ENCODE data around the gene STKLD1. TPM values are rescaled to one million over a fixed set of nuclear protein-coding genes. Genes with fewer than 3 reads are reported as not detected.
A peak's percentile ranks its signal among the peaks of the same experiment; 100 is the strongest.

The STKLD1 gene
- total and polyA plus RNA-seq, 4 donors, result 1.4 to 3.5 TPM; not detected in 2

DNA sequence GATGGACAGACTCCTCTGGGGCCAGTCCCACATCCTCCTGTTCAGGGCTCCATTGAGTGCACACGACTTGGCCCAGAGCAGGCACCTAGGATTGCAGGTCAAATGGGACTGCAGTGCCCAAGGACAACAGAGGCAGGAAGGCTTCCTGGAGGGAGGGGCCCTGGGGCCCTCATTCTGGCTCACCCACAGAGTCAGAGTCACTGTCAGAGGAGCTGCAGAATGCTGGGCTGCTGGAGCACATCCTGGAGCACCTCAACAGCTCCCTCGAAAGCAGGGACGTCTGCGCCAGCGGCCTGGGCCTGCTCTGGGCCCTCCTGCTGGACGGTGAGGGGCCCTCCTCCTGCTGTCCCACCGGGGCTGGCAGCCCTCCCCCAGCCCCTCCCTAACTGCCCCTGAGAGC lies 26.5 kb downstream of the STKLD1 start:
- H3K4me1 ChIP-seq (ENCODE audit: control insufficient read depth in 1 of 2, insufficient read depth in 2 of 2, low read length in 2 of 2), result no peaks in the 10 kb centered on the region
- no peak for DNase-seq

DNA sequence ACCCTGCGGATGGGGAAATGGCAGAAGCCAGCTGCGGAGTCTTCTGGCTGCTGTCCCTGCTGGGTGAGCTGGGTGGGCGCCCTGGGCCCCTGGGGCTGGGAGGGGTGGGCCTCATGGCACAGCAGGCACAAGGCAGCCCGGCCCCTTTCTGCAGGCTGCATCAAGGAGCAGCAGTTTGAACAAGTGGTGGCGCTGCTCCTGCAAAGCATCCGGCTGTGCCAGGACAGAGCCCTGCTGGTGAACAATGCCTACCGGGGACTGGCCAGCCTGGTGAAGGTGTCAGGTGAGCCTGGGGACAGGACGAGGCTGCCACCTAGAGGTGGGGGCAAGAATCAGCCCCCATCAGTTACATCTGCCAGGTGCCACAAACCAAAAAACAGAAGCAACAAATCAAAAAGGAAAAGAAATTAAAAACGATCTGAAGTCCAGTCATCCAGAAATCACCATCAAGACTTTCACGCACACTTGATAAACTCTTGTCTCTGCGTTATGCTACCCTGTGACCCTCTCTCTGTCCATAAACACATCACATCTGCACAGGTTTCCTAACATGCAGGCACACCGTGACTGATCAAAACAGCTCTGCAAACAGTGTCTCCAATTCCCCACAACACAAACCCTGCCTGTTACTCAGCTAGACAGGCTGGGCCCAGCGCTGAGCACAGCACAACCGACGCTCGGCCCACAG lies 27.7 kb downstream of the STKLD1 start:
- DNase-seq (no peak), ATAC-seq (ENCODE audit: low FRiP score) (no peak)
- Histone ChIP-seq H3K9me3 (ENCODE audit: control insufficient read depth, low read length) (no peaks in the 10 kb centered on the region), H3K27ac (ENCODE audit: low read depth in 1 of 2, low read length in 2 of 2) (no peak overlapping the region), H3K27me3 (ENCODE audit: control insufficient read depth in 1 of 2, insufficient read depth in 2 of 2, low read length in 1 of 2) (no peaks in the 10 kb centered on the region), H3K36me3 (ENCODE audit: control insufficient read depth in 1 of 2, insufficient read depth in 2 of 2, low read length in 1 of 2) (peaks cover 0 to 2% of the 10 kb centered on the region in 2 donors), H3K4me3 (ENCODE audit: low read length in 2 of 2) (no peak overlapping the region), H3K4me1 (ENCODE audit: control insufficient read depth in 1 of 2, insufficient read depth in 2 of 2, low read length in 2 of 2) (no peaks in the 10 kb centered on the region)
- intact Hi-C loops (cut with DNase I), result no loop called here
- WGBS, 2 donors, result 74 to 79% methylated on average over 15 to 16 of the region's 16 CpGs

More for the DNA sequence above, 26.5 kb downstream of the STKLD1 start:
- no peak for ATAC-seq (ENCODE audit: low FRiP score)
- Histone ChIP-seq H3K27ac (ENCODE audit: low read depth in 1 of 2, low read length in 2 of 2) (no peak overlapping the region), H3K27me3 (ENCODE audit: control insufficient read depth in 1 of 2, insufficient read depth in 2 of 2, low read length in 1 of 2) (no peaks in the 10 kb centered on the region), H3K4me3 (ENCODE audit: low read length in 2 of 2) (no peak overlapping the region), H3K9me3 (ENCODE audit: control insufficient read depth, low read length) (no peaks in the 10 kb centered on the region), H3K36me3 (ENCODE audit: control insufficient read depth in 1 of 2, insufficient read depth in 2 of 2, low read length in 1 of 2) (peaks cover 0 to 1% of the 10 kb centered on the region in 2 donors)
- intact Hi-C loops (cut with DNase I), result no loop called here
- WGBS, 2 donors, result 69 to 74% methylated on average over 7 of the region's 7 CpGs

DNA sequence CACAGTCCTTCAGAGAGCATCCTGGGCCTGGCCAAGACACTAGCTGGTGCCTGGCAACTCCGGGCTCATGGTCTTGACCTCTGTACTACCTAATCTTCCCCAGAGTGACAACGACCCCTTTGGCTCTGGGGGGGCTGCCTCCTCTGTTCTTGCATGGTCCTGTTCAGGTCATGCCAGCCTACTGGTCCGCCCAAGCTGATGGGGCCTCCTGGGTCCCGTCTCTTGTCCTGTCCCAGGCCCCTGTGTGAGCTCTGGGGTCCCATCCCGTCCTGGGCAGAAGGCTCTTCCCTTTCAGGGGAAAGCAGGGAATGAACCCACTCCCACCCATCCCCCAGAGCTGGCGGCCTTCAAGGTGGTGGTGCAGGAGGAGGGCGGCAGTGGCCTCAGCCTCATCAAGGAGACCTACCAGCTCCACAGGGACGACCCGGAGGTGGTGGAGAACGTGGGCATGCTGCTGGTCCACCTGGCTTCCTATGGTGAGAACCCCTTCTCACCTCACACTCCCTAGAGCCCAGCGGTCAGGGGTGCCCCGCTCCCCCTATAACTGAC lies 28.4 kb downstream of the STKLD1 start:
- 84 to 85% methylated on average over 12 of the region's 12 CpGs for WGBS, 2 donors
- Histone ChIP-seq H3K4me3 (ENCODE audit: low read length in 2 of 2) (no peak overlapping the region), H3K9me3 (ENCODE audit: control insufficient read depth, low read length) (no peaks in the 10 kb centered on the region), H3K27me3 (ENCODE audit: control insufficient read depth in 1 of 2, insufficient read depth in 2 of 2, low read length in 1 of 2) (no peaks in the 10 kb centered on the region), H3K27ac (ENCODE audit: low read depth in 1 of 2, low read length in 2 of 2) (no peak overlapping the region), H3K4me1 (ENCODE audit: control insufficient read depth in 1 of 2, insufficient read depth in 2 of 2, low read length in 2 of 2) (no peaks in the 10 kb centered on the region), H3K36me3 (ENCODE audit: control insufficient read depth in 1 of 2, insufficient read depth in 2 of 2, low read length in 1 of 2) (peaks cover 0 to 2% of the 10 kb centered on the region in 2 donors)
- DNase-seq (no peak), ATAC-seq (ENCODE audit: low FRiP score) (no peak)
- intact Hi-C loops (cut with DNase I), result no loop called here

DNA sequence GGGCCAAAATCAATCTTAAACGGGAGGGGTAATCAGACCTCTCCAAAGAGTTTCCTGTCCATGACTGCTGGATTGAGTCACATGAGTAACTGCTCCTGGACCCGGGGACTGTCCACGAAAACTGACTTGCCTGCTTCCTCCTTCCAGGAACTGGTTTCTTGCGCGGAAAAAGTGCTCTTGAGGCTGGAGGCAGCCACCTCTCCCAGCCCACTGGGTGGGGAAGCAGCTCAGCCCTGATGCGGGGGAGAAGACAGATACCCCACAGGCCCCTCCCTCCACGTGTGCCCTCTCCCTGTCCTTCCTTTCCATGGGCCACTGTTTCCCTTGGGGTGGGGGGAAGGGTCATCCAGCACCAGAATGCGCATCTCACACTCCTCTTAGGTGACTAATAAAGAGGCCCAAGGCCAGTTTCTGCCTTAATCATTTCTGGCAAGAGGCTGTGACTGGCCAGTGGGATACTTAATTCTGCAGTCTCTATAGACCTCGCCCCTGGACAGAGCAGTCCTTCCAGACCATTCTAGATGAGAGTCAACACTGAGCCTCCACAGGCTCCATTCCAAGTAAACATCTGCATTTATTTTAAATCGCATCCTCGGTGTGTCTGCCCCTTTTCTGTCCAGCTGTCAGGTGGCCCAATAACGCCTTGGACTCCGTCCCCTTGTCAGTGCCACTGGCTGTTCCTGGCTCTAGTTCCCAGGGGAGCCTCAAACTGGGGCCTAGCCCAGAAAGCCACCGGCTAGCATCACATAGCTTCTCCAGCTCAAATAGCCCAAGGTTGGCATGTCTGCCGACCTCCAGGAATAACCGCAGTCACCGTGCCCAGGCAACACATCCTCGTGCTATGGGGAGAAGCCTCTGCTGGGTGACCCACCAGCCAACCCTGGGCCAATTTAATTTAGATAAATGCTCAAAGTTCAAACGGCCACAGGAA lies 29.6 kb downstream of the STKLD1 start:
- no peak for ATAC-seq (ENCODE audit: low FRiP score)
- Histone ChIP-seq H3K4me1 (ENCODE audit: control insufficient read depth in 1 of 2, insufficient read depth in 2 of 2, low read length in 2 of 2) (no peaks in the 10 kb centered on the region), H3K27me3 (ENCODE audit: control insufficient read depth in 1 of 2, insufficient read depth in 2 of 2, low read length in 1 of 2) (no peaks in the 10 kb centered on the region), H3K36me3 (ENCODE audit: control insufficient read depth in 1 of 2, insufficient read depth in 2 of 2, low read length in 1 of 2) (peaks cover 0 to 2% of the 10 kb centered on the region in 2 donors), H3K9me3 (ENCODE audit: control insufficient read depth, low read length) (no peaks in the 10 kb centered on the region), H3K4me3 (ENCODE audit: low read length in 2 of 2) (no peak overlapping the region), H3K27ac (ENCODE audit: low read depth in 1 of 2, low read length in 2 of 2) (no peak overlapping the region)
- intact Hi-C loops (cut with DNase I), result loop anchor here in 1 of 2 donors (2.0 kb wide), 1 partner anchor 81 kb away; no protein-coding TSS in a partner anchor
- peak in 1 of 2 donors; percentile 69 for DNase-seq
- 76 to 78% methylated on average over 19 of the region's 19 CpGs for WGBS, 2 donors

DNA sequence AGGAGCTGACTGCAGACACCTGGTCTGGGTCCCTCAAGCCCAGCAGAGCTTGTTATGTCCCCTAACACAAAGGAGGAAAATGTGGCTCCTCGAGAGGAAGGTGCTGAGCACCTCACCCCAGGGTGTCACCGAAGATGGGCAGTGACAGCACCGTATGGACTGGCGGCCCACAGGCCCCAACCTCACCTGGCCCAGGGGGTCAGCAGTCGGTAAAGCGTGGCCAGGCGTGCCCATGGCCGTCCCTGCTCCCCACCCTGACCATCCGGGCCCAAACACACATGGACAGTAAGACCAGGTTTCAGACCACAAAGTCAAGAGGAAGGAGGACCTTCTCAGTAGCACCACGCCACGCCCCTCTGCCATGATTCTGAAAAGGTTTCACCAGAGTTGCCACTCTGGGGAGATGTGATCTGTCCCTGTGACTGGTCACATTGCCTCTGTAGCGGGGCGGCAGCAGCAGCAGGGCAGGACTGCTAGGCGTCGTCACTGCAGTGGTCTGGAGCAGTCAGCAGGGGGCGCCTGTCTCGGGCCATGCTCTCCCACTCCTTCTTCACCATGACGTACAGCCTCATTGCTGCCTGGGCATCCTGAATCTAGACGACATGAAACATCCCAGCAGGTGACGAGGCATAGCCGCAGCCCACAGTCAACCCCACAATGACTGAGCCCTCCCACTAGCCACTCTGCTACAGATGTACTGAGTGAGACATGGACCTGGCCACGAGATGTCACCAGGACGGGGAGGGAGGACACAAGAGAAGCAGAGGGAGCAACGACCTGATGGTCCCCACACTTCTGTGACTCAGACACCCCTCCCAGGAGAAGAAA lies 30.5 kb downstream of the STKLD1 start:
- peak; percentile 78 to 92 for DNase-seq
- WGBS, 2 donors, result 54 to 55% methylated on average over 24 of the region's 24 CpGs
- intact Hi-C loops (cut with DNase I), result loop anchor here (1.0 to 2.0 kb wide), 2 partner anchors 80 kb away; no protein-coding TSS in a partner anchor

DNA sequence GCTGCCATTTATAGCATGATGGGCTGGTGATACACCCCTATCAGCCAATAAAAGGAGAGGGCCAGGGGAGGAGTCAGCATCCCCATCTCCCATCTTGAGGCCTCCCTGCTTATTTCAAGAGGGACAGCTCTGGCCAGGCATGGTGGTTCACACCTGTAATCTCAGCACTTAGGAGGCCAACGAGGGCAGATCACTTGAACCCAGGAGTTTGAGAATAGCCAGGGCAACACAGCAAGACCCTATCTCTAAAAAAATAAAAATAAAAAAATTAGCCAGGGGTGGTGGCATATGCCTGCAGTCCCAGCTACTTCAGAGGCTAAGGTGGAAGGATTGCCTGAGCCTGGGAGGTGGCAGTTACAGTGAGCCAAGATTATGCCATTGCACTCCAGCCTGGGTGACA lies 31.9 kb downstream of the STKLD1 start:
- 93 to 96% methylated on average over 1 of the region's 1 CpG for WGBS, 2 donors
- Histone ChIP-seq H3K4me1 (ENCODE audit: control insufficient read depth in 1 of 2, insufficient read depth in 2 of 2, low read length in 2 of 2) (no peaks in the 10 kb centered on the region), H3K27ac (ENCODE audit: low read depth in 1 of 2, low read length in 2 of 2) (no peak overlapping the region), H3K9me3 (ENCODE audit: control insufficient read depth, low read length) (no peaks in the 10 kb centered on the region), H3K36me3 (ENCODE audit: control insufficient read depth in 1 of 2, insufficient read depth in 2 of 2, low read length in 1 of 2) (peaks cover 0 to 2% of the 10 kb centered on the region in 2 donors), H3K27me3 (ENCODE audit: control insufficient read depth in 1 of 2, insufficient read depth in 2 of 2, low read length in 1 of 2) (no peaks in the 10 kb centered on the region), H3K4me3 (ENCODE audit: low read length in 2 of 2) (no peak overlapping the region)
- ATAC-seq (ENCODE audit: low FRiP score) (no peak), DNase-seq (no peak)
- intact Hi-C loops (cut with DNase I), result no loop called here

More for the DNA sequence above, 30.5 kb downstream of the STKLD1 start:
- Histone ChIP-seq H3K27ac (ENCODE audit: low read depth in 1 of 2, low read length in 2 of 2) (no peak overlapping the region), H3K9me3 (ENCODE audit: control insufficient read depth, low read length) (no peaks in the 10 kb centered on the region), H3K4me3 (ENCODE audit: low read length in 2 of 2) (no peak overlapping the region), H3K27me3 (ENCODE audit: control insufficient read depth in 1 of 2, insufficient read depth in 2 of 2, low read length in 1 of 2) (no peaks in the 10 kb centered on the region), H3K4me1 (ENCODE audit: control insufficient read depth in 1 of 2, insufficient read depth in 2 of 2, low read length in 2 of 2) (no peaks in the 10 kb centered on the region), H3K36me3 (ENCODE audit: control insufficient read depth in 1 of 2, insufficient read depth in 2 of 2, low read length in 1 of 2) (peaks cover 0 to 2% of the 10 kb centered on the region in 2 donors)
- peak; percentile 81 for ATAC-seq (ENCODE audit: low FRiP score)

DNA sequence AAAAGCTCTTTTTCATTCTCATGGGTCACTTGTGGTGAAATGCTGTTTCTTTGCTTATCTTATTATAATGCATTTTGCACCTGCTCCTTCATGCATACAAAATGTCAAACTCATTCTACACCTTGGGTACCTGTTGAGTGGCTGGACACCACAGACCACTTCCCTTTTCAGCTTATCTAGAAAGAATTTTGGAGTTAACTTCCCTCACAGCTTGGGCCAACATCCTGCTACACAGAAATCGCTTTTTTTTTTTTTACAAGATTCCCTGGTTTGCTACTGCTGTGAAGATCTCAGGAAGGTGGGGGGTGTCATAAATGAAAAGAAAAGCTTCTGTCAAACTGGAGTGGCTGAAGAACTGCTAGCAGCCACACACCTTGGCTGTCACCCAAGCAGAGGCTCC lies 39.0 kb downstream of the STKLD1 start:
- 85 to 96% methylated on average over 1 of the region's 1 CpG for WGBS, 2 donors
- intact Hi-C loops (cut with DNase I), result loop anchor here (5.0 to 10.0 kb wide), 4 partner anchors 42 to 62 kb away; partner anchors contain the start of genes SURF1 (in 2 of the 2), SURF2 (in 2 of the 2), CACFD1 (in 1 of the 2) and SLC2A6 (in 1 of the 2)
- Histone ChIP-seq H3K27me3 (ENCODE audit: control insufficient read depth in 1 of 2, insufficient read depth in 2 of 2, low read length in 1 of 2) (no peaks in the 10 kb centered on the region), H3K4me3 (ENCODE audit: low read length in 2 of 2) (no peak overlapping the region), H3K36me3 (ENCODE audit: control insufficient read depth in 1 of 2, insufficient read depth in 2 of 2, low read length in 1 of 2) (no peaks in the 10 kb centered on the region), H3K4me1 (ENCODE audit: control insufficient read depth in 1 of 2, insufficient read depth in 2 of 2, low read length in 2 of 2) (no peaks in the 10 kb centered on the region), H3K27ac (ENCODE audit: low read depth in 1 of 2, low read length in 2 of 2) (no peak overlapping the region), H3K9me3 (ENCODE audit: control insufficient read depth, low read length) (no peaks in the 10 kb centered on the region)
- ATAC-seq (ENCODE audit: low FRiP score) (no peak), DNase-seq (no peak)

All from aorta (tissue), 5 donors.